Measurements from ENCODE around the gene ITM2A. TPM values are rescaled to one million over a fixed set of nuclear protein-coding genes. Genes with fewer than 3 reads are reported as not detected.

ITM2A gene
- total RNA-seq: 10 to 100 TPM; 18.0 to 63.4 (median 25.8) TPM
- 10 to 100 TPM; 20.1 to 25.7 (median 20.8) TPM for polyA plus RNA-seq
- long read RNA-seq, donor 1, transcript ITM2A-201 (6 exons, 1,641 nt): major isoform, 22 of 23 reads
- long read RNA-seq, donor 1, partial matches to known transcripts: 0 of 23 reads
- long read RNA-seq, donor 1, other reads (novel, unspliced or antisense): 1 of 23 reads
- long read RNA-seq, donor 2, transcript ITM2A-201 (6 exons, 1,641 nt): major isoform, 16 of 21 reads
- long read RNA-seq, donor 2, partial matches to known transcripts: 2 of 21 reads
- long read RNA-seq, donor 2, other reads (novel, unspliced or antisense): 2 of 21 reads

- intact Hi-C loops (cut with DNase I): no loop called here
- H3K9me3 ChIP-seq: no peaks in the 10 kb centered on the region
- DNase-seq (peak; percentile 29 to 67), ATAC-seq (peak in 3 of 4 donors; percentile 44 to 60 (median 53))
- H3K27me3 ChIP-seq (ENCODE audit: insufficient read depth in 3 of 3, low read length in 2 of 3): peaks cover 0 to 19% (median 0%) of the 10 kb centered on the region in 3 donors
- TF ChIP-seq CTCF (IDR thresholded peaks at IDR 0.05): no peak
- peak within 1 kb of the TSS; percentile 23 for H3K27ac ChIP-seq
- no peaks in the 10 kb centered on the region for H3K4me1 ChIP-seq
- H3K36me3 ChIP-seq (ENCODE audit: insufficient read depth in 1 of 2, low read depth in 1 of 2): no peaks in the 10 kb centered on the region
- 4 to 20% (median 8%) methylated on average over 30 to 38 of the region's 38 CpGs for WGBS, 3 donors
- peak within 1 kb of the TSS; percentile 56 for H3K4me3 ChIP-seq
These were observed at the start of gene ITM2A for GRCh38 chrX:79366873-79367749. Gene ITM2A, minus strand, starts transcription at chrX:79367334. Its CDS starts 119 bp downstream, at chrX:79367215.

- ATAC-seq: no peak
- H3K4me1 ChIP-seq: no peaks in the 10 kb centered on the region
- 25 to 61% (median 60%) methylated on average over 2 of the region's 2 CpGs for WGBS, 3 donors
- no peak for TF ChIP-seq CTCF (IDR thresholded peaks at IDR 0.05)
- H3K4me3 ChIP-seq: no peak overlapping the region
- no peaks in the 10 kb centered on the region for H3K9me3 ChIP-seq
- no peaks in the 10 kb centered on the region for H3K36me3 ChIP-seq (ENCODE audit: insufficient read depth in 1 of 2, low read depth in 1 of 2)
- intact Hi-C loops (cut with DNase I): no loop called here
- no peak overlapping the region for H3K27ac ChIP-seq
- no peaks in the 10 kb centered on the region for H3K27me3 ChIP-seq (ENCODE audit: insufficient read depth in 3 of 3, low read length in 2 of 3)
- DNase-seq: no peak
These were observed 47.9 kb upstream of the ITM2A start for GRCh38 chrX:79415056-79415455.

- 56 to 70% (median 62%) methylated on average over 7 of the region's 7 CpGs for WGBS, 3 donors
- DNase-seq: no peak
- ATAC-seq: no peak
- Histone ChIP-seq H3K27me3 (ENCODE audit: insufficient read depth in 3 of 3, low read length in 2 of 3) (no peaks in the 10 kb centered on the region), H3K4me1 (no peaks in the 10 kb centered on the region), H3K36me3 (ENCODE audit: insufficient read depth in 1 of 2, low read depth in 1 of 2) (no peaks in the 10 kb centered on the region), H3K4me3 (no peak overlapping the region), H3K27ac (no peak overlapping the region), H3K9me3 (no peaks in the 10 kb centered on the region)
- TF ChIP-seq CTCF (IDR thresholded peaks at IDR 0.05): no peak
- intact Hi-C loops (cut with DNase I): no loop called here
These were observed 46.8 kb upstream of the ITM2A start for GRCh38 chrX:79413963-79414362.

GRCh38 chrX:79412972-79413371, 45.8 kb upstream of the ITM2A start:
- Histone ChIP-seq H3K4me1 (no peaks in the 10 kb centered on the region), H3K27ac (no peak overlapping the region), H3K36me3 (ENCODE audit: insufficient read depth in 1 of 2, low read depth in 1 of 2) (no peaks in the 10 kb centered on the region), H3K4me3 (peak overlapping the region; percentile 45), H3K27me3 (ENCODE audit: insufficient read depth in 3 of 3, low read length in 2 of 3) (no peaks in the 10 kb centered on the region), H3K9me3 (no peaks in the 10 kb centered on the region)
- WGBS, 3 donors: 6 to 19% (median 6%) methylated on average over 6 of the region's 6 CpGs
- peak; percentile 34 for TF ChIP-seq CTCF (IDR thresholded peaks at IDR 0.05)
- DNase-seq (no peak), ATAC-seq (no peak)
- intact Hi-C loops (cut with DNase I): no loop called here

All from psoas muscle (tissue), 8 donors.